Breast epithelium (tissue), 3 donors: ENCODE measurements around the gene ROPN1L.

ENCODE experiments used
- POLR2A ChIP-seq: fragments of 450-650 bp; IDR thresholded peaks from one replicate; pipeline ENCODE4 v1.6.1; 2016; ENCODE audit warnings: antibody characterized with exemption, mild to moderate bottlenecking, moderate library complexity
- POLR2AphosphoS5 ChIP-seq, 3 donors: sonication (generic); formaldehyde crosslinking; IDR thresholded peaks; one replicate each; pipeline ENCODE4 v1.6.1; 2017; ENCODE audit warnings: antibody characterized with exemption in 3 of 3
- TF ChIP-seq, protein P1 (sequence below), 3 donors: fragments of 450-650 bp; IDR thresholded peaks; one replicate each; pipeline ENCODE4 v1.5.1; 2016 to 2017; ENCODE audit warnings: antibody characterized with exemption in 3 of 3, mild to moderate bottlenecking in 3 of 3, moderate library complexity in 3 of 3

DNA sequence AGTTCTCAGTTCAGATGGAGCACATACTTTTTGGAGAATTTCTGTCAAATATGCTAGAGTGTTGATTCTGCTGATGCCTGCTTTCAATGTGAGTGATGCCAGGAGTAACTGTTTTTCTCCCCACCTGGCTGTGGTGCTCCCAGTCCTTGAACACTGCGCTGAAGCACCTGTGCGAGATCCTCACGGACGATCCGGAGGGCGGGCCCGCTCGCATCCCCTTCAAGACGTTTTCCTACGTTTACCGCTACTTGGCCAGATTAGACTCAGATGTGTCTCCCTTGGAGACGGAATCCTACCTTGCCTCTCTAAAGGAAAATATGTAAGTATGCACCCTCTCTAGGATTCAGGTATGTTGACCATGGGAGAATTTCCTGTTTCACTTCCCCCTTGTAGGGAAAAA lies 19.4 kb downstream of the ROPN1L start:
- no peak for TF ChIP-seq POLR2AphosphoS5 (IDR thresholded peaks at IDR 0.05)
- TF ChIP-seq, protein P1, sequence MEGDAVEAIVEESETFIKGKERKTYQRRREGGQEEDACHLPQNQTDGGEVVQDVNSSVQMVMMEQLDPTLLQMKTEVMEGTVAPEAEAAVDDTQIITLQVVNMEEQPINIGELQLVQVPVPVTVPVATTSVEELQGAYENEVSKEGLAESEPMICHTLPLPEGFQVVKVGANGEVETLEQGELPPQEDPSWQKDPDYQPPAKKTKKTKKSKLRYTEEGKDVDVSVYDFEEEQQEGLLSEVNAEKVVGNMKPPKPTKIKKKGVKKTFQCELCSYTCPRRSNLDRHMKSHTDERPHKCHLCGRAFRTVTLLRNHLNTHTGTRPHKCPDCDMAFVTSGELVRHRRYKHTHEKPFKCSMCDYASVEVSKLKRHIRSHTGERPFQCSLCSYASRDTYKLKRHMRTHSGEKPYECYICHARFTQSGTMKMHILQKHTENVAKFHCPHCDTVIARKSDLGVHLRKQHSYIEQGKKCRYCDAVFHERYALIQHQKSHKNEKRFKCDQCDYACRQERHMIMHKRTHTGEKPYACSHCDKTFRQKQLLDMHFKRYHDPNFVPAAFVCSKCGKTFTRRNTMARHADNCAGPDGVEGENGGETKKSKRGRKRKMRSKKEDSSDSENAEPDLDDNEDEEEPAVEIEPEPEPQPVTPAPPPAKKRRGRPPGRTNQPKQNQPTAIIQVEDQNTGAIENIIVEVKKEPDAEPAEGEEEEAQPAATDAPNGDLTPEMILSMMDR (IDR thresholded peaks at IDR 0.05), result no peak
- TF ChIP-seq POLR2A, result no peak
